IMR-90 (cell line): Measurements from ENCODE around the gene MRM1. TPM values are rescaled to one million over a fixed set of nuclear protein-coding genes. Genes with fewer than 3 reads are reported as not detected.

Source experiments
- ATAC-seq: fragments of 200-7000 bp; cut with Tn5 transposase; 2 replicates; pipeline ENCODE4 v1.9.1; 2020; ENCODE audit warnings: low read depth, mild to moderate bottlenecking, moderate library complexity
- BruUV-seq: library from RNA; stranded (reverse); fragments of 400-500 nt; replicated peaks from 2 replicates; lab custom pipeline; 2021; lab: Mats Ljungman, UMichigan
- CTCF ChIA-PET: fragments of 300-600 bp; formaldehyde crosslinking; extraction: SDS; loops from one replicate; lab custom pipeline; 2021; ENCODE audit warnings: antibody characterized with exemption; lab: Yijun Ruan, JAX
- POLR2A ChIA-PET: fragments of 300-600 bp; sonication (Branson Sonifier 250); formaldehyde crosslinking; loops from one replicate; lab custom pipeline; 2022; ENCODE audit warnings: antibody characterized with exemption; ENCODE audit not compliant: unreplicated experiment; lab: Charles Lee
- DNase-seq: peaks from one replicate; pipeline ENCODE4 v3.0.0; 2013
- H2AFZ ChIP-seq: replicated peaks from 2 replicates; pipeline ENCODE3; 2013; ENCODE audit warnings: low read length, mild to moderate bottlenecking; ENCODE audit not compliant: poor library complexity
- H2AK5ac ChIP-seq: 2 replicates; pipeline ENCODE4 v1.6.1; 2013; ENCODE audit warnings: low read depth, low read length, inconsistent platforms
- H2AK9ac ChIP-seq: replicated peaks from 2 replicates; pipeline ENCODE3; 2013; ENCODE audit warnings: mild to moderate bottlenecking, low read depth, low read length, moderate library complexity; ENCODE audit not compliant: poor library complexity
- H2BK120ac ChIP-seq: 2 replicates; pipeline ENCODE4 v1.6.1; 2013; ENCODE audit warnings: low read depth, low read length, inconsistent platforms
- H2BK15ac ChIP-seq: 3 replicates; pipeline ENCODE4 v1.6.1; 2013; ENCODE audit warnings: low read depth, low read length, inconsistent platforms
- H2BK20ac ChIP-seq: 2 replicates; pipeline ENCODE4 v1.6.1; 2013; ENCODE audit warnings: low read depth, mild to moderate bottlenecking, inconsistent platforms, low read length, moderate library complexity
- H2BK5ac ChIP-seq: 2 replicates; pipeline ENCODE4 v1.6.1; 2013; ENCODE audit warnings: mild to moderate bottlenecking, low read depth, low read length, inconsistent platforms; ENCODE audit not compliant: poor library complexity, severe bottlenecking
- H3K14ac ChIP-seq: replicated peaks from 2 replicates; pipeline ENCODE4 v1.6.1; 2013; ENCODE audit warnings: low read depth, low read length, inconsistent platforms
- H3K18ac ChIP-seq: 2 replicates; pipeline ENCODE4 v1.6.1; 2013; ENCODE audit warnings: low read depth, low read length, control low read depth
- H3K23ac ChIP-seq: 2 replicates; pipeline ENCODE4 v1.6.1; 2013; ENCODE audit warnings: low read depth, low read length, inconsistent platforms
- H3K27ac ChIP-seq: 2 replicates; pipeline ENCODE4 v1.5.1; 2013; ENCODE audit warnings: mild to moderate bottlenecking, control low read depth, low read length; ENCODE audit not compliant: insufficient read depth
- H3K27me3 ChIP-seq: 2 replicates; pipeline ENCODE4 v1.6.1; 2013; ENCODE audit warnings: low read length; ENCODE audit not compliant: control insufficient read depth, insufficient read depth
- H3K36me3 ChIP-seq: 2 replicates; pipeline ENCODE4 v1.6.1; 2013; ENCODE audit warnings: low read length, mixed read lengths; ENCODE audit not compliant: control insufficient read depth, insufficient read depth
- H3K4ac ChIP-seq: 2 replicates; pipeline ENCODE4 v1.6.1; 2013; ENCODE audit warnings: low read depth, low read length, inconsistent platforms
- H3K4me1 ChIP-seq: 2 replicates; pipeline ENCODE4 v1.6.1; 2013; ENCODE audit warnings: low read length, mixed read lengths; ENCODE audit not compliant: control insufficient read depth, insufficient read depth
- H3K4me2 ChIP-seq: 2 replicates; pipeline ENCODE4 v1.6.1; 2013; ENCODE audit warnings: low read depth, mild to moderate bottlenecking, control low read depth, low read length, moderate library complexity
- H3K4me3 ChIP-seq: 2 replicates; pipeline ENCODE4 v1.5.1; 2013; ENCODE audit warnings: low read depth, mild to moderate bottlenecking, control low read depth, low read length, moderate library complexity; ENCODE audit not compliant: insufficient read depth
- H3K56ac ChIP-seq: 2 replicates; pipeline ENCODE4 v1.6.1; 2013; ENCODE audit warnings: low read length, inconsistent platforms; ENCODE audit not compliant: insufficient read depth; ENCODE audit errors: extremely low read depth
- H3K79me1 ChIP-seq, 2 experiments: 2 replicates each; pipeline ENCODE4 v1.6.1; 2013; ENCODE audit warnings: low read length in 2 of 2, inconsistent platforms in 1 of 2, low read depth in 1 of 2
- H3K9ac ChIP-seq: 2 replicates; pipeline ENCODE4 v1.6.1; 2013; ENCODE audit warnings: low read depth, low read length, control low read depth
- H3K9me1 ChIP-seq: 2 replicates; pipeline ENCODE4 v1.6.1; 2013; ENCODE audit warnings: low read length, inconsistent platforms; ENCODE audit not compliant: insufficient read depth
- H3K9me3 ChIP-seq: 2 replicates; pipeline ENCODE4 v1.6.1; 2013; ENCODE audit warnings: low read length; ENCODE audit not compliant: control insufficient read depth, insufficient read depth
- H4K20me1 ChIP-seq: 2 replicates; pipeline ENCODE4 v1.6.1; 2013; ENCODE audit warnings: low read length, inconsistent platforms; ENCODE audit not compliant: insufficient read depth
- H4K5ac ChIP-seq: 2 replicates; pipeline ENCODE4 v1.6.1; 2013; ENCODE audit warnings: mild to moderate bottlenecking, low read depth, low read length, control low read depth
- H4K8ac ChIP-seq, 2 experiments: 2 replicates each; pipeline ENCODE4 v1.6.1; 2013; ENCODE audit warnings: low read depth in 2 of 2, low read length in 2 of 2, control low read depth in 1 of 2, inconsistent platforms in 1 of 2
- H4K91ac ChIP-seq: 2 replicates; pipeline ENCODE4 v1.6.1; 2013; ENCODE audit warnings: low read depth, low read length, inconsistent platforms; ENCODE audit not compliant: insufficient read depth
- CEBPB ChIP-seq: IDR thresholded peaks from 2 replicates; pipeline ENCODE4 v1.6.1; 2012; ENCODE audit warnings: low read depth, low read length, improper control_type of control experiment
- CHD1 ChIP-seq: IDR thresholded peaks from 2 replicates; pipeline ENCODE4 v1.6.1; 2012; ENCODE audit warnings: low read depth, low read length, improper control_type of control experiment
- MXI1 ChIP-seq: IDR thresholded peaks from 2 replicates; pipeline ENCODE4 v1.6.1; 2012; ENCODE audit warnings: low read depth, mild to moderate bottlenecking, low read length, moderate library complexity, borderline replicate concordance
- POLR2A ChIP-seq: IDR thresholded peaks from 2 replicates; pipeline ENCODE4 v1.6.1; 2012; ENCODE audit warnings: mild to moderate bottlenecking, low read depth, low read length
- RAD21 ChIP-seq: IDR thresholded peaks from 2 replicates; pipeline ENCODE4 v1.6.1; 2012; ENCODE audit warnings: low read length, improper control_type of control experiment
- RCOR1 ChIP-seq: IDR thresholded peaks from 2 replicates; pipeline ENCODE4 v1.6.1; 2012; ENCODE audit warnings: mild to moderate bottlenecking, low read length, improper control_type of control experiment; ENCODE audit not compliant: insufficient replicate concordance
- SMC3 ChIP-seq: fragments of 150-350 bp; IDR thresholded peaks from 2 replicates; pipeline ENCODE4 v1.6.1; 2016; ENCODE audit warnings: low read depth, mild to moderate bottlenecking, antibody characterized with exemption, low read length, moderate library complexity
- WGBS, 2 experiments: methylation state at CpG; one replicate each; pipeline versions ENCODE4 v1.1.5 to v1.1.7; 2013; ENCODE audit warnings: missing lambda C conversion rate in 2 of 2; ENCODE audit not compliant: insufficient read length in 1 of 2; ENCODE audit errors: extremely low coverage in 2 of 2; 5-methylcytosine and 5-hydroxymethylcytosine counted together
- dilution Hi-C: fragments of 300-500 bp; cut with HindIII; formaldehyde crosslinking; loops from one replicate; pipeline ENCODE4 v1.14.3; 2018; ENCODE audit warnings: low sequenced_read_pairs; ENCODE audit not compliant: unreplicated experiment
- in situ Hi-C: fragments of 300-500 bp; cut with MboI; formaldehyde crosslinking; loops from 3 replicates; pipeline ENCODE4 v1.14.3; 2019; ENCODE audit warnings: low sequenced_read_pairs, inconsistent platforms, mixed read lengths
- intact Hi-C: fragments of 100-400 bp; cut with micrococcal nuclease; formaldehyde crosslinking; loops from 2 replicates; pipeline ENCODE4 v1.10.0; 2022
- polyA plus RNA-seq, 3 experiments: library from polyadenylated mRNA; depleted of rRNA; stranded (reverse); fragments of >200 nt; gene quantifications; 2 replicates each; pipeline ENCODE4 v1.2.3, GENCODE V29; 2012; ENCODE audit warnings: low replicate concordance in 1 of 3
- total RNA-seq: library from RNA; depleted of rRNA; stranded (reverse); fragments of >200 nt; gene quantifications from 2 replicates; pipeline ENCODE4 v1.2.3, GENCODE V29; 2012
- TF ChIP-seq, protein P1 (sequence below): fragments of 150-350 bp; IDR thresholded peaks from 2 replicates; pipeline ENCODE4 v1.6.1; 2017; ENCODE audit warnings: mild to moderate bottlenecking, antibody characterized with exemption, low read length, low read depth

The MRM1 gene
- total and polyA plus RNA-seq, 2 of the 4 experiments (the other 2 are of a cell fraction): 2.2 to 5.3 TPM

- no peak for TF ChIP-seq POLR2A
These were observed 1.7 kb upstream of the MRM1 start (continued) for GRCh38 chr17:36599546-36600250.

DNA sequence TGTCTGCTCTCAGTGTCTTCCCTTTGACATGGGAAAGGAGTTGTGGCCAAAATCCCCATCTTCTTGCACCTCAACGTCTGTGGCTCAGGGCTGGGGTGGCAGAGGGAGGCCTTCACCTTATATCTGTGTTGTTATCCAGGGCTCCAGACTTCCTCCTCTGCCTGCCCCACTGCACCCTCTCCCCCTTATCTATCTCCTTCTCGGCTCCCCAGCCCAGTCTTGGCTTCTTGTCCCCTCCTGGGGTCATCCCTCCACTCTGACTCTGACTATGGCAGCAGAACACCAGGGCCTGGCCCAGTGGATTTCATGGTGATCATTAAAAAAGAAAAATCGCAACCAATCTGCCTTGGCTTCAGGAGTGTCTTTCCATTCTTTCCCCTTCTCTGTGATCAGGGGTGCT lies 918 bp upstream of the MRM1 start:
- TF ChIP-seq, protein P1, sequence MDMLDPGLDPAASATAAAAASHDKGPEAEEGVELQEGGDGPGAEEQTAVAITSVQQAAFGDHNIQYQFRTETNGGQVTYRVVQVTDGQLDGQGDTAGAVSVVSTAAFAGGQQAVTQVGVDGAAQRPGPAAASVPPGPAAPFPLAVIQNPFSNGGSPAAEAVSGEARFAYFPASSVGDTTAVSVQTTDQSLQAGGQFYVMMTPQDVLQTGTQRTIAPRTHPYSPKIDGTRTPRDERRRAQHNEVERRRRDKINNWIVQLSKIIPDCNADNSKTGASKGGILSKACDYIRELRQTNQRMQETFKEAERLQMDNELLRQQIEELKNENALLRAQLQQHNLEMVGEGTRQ: no peak
- TF ChIP-seq RCOR1: no peak
- no peak for TF ChIP-seq CEBPB
- no peak for TF ChIP-seq MXI1
- no peak for TF ChIP-seq RAD21
- no peak for TF ChIP-seq CHD1
- no peak for TF ChIP-seq SMC3
- Histone ChIP-seq H3K27ac (no peak overlapping the region), H3K4me3 (peak overlapping the region; percentile 79; the same call in 1 of the 2 replicates), H2BK20ac (no peak overlapping the region), H3K9me3 (no peaks in the 10 kb centered on the region), H3K4me2 (peak overlapping the region; percentile 78), H3K9me1 (peaks cover 10% of the 10 kb centered on the region; the same call in 1 of the 2 replicates), H3K4me1 (peaks cover 6% of the 10 kb centered on the region), H2AK9ac (peak overlapping the region; percentile 63), H4K5ac (peak overlapping the region; percentile 77), H4K91ac (no peak overlapping the region), H3K36me3 (no peaks in the 10 kb centered on the region; the same call in 1 of the 2 replicates), H3K4ac (peak overlapping the region; percentile 86), H3K23ac (peak overlapping the region; percentile 66; the same call in 1 of the 2 replicates), H3K79me1 (peaks cover 20 to 56% of the 10 kb centered on the region in 2 experiments; a peak in 3 of 4 replicates), H3K14ac (peak overlapping the region; percentile 74; the same call in 1 of the 2 replicates), H3K27me3 (no peaks in the 10 kb centered on the region), H2AK5ac (peak overlapping the region; percentile 84), H2AFZ (peak overlapping the region; percentile 98), H2BK5ac (no peak overlapping the region), H4K8ac (peak overlapping the region; percentile 93 to 98), H3K18ac (no peak overlapping the region), H4K20me1 (peaks cover 7% of the 10 kb centered on the region), H2BK15ac (no peak overlapping the region), H3K9ac (peak overlapping the region; percentile 79), H3K56ac (peak overlapping the region; percentile 59; the same call in 1 of the 2 replicates), H2BK120ac (no peak overlapping the region)
- in situ Hi-C loops (loop anchor here (10.0 kb wide), 1 partner anchor 774 kb away; the partner anchor contains the start of gene C17orf78), intact Hi-C loops (loop anchor here (5.0 kb wide), 1 partner anchor 892 kb away; no protein-coding TSS in a partner anchor), dilution Hi-C loops (no loop called here)
- ChIA-PET CTCF (no interaction called here), POLR2A (interaction anchor here (0.5 kb wide), 1 partner anchor 61 kb away, joined by 3 read pairs; no protein-coding TSS in a partner anchor)
- DNase-seq (no peak), ATAC-seq (no peak)
- BruUV-seq: no TSS peak
- WGBS, 2 experiments: no CpG with 5 or more reads among the region's 3 CpGs
